GM18508 (cell line): ENCODE measurements around the gene HDAC8.

Source experiments
- ATAC-seq: cut with Tn5 transposase; IDR thresholded peaks from one replicate; pipeline ENCODE4 v1.9.1; 2021; ENCODE audit warnings: moderate number of reproducible peaks; ENCODE audit not compliant: insufficient read depth, unreplicated experiment

HDAC8 gene

DNA sequence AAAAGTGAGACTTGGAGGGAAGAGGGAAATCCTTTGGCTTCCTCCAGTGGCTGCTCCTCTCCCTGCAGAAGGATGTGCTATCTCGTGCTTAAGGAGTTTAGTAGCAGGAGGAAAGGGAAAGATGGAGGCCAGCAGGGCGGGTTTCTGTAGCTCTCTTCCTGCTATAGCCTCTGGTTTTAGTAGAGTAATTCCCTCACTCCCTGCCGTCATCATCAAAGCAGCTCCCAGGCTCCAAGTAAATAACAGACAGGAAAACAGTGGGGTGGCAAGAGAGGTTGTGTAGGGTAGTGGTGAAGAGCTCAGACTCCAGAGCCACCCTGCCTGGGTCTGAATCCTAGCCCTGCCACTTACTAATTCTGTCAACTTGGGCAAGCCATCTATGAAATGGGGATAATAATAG lies 185.4 kb downstream of the HDAC8 start:
- no peak for ATAC-seq

DNA sequence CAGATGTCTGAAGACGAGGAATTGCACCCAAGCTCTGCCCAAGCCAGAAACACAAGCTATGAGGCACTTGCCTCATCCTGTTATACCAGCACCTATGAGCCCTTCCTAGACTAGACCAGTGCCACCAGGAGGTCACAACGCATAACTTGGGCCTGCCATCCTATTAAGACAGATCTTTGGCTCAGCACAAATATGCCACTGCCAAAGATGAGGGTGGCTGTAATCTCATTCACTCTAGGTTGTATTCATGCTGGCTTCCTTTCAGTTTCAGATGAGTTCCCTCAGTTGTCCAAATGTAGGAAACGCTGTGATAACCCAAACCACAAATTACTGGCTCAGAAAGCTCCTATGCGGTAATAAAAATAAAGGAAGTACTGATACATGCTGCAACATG lies 190.4 kb downstream of the HDAC8 start:
- no peak for ATAC-seq

DNA sequence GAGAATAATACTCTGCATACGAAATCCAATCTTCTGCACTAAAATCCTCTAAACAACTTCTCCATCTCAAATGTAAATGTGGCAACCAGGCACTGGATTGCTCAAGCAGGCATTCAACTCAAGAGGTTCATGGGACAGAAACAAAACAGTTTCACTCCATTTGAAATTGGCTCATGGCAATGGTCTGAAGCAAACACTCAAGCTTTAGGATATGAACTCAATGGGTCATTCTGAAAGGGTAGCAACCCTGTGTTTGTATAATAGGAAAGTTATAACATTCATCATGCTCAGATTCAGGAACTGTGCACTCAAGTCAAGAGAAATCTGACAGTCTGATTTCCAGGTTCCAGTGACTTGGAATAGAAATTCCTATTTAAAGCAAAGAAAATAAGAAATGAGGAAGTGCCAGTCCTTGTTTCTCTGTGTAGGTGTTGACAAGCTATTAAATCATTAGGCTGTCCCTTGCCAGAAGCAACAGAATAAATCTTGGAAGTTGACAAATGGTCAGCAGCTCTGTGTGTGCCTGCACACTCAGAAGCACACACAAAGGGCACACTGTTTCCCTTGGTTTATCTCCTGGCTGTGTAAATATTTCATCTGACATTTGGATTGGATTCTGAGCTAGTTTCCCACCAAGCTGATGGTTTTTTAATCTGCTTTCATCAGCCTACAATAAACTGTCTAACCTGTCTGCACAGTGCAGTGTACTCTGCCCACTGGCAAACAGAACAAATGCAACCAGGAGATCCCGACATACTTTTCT lies 191.0 kb downstream of the HDAC8 start:
- no peak for ATAC-seq

DNA sequence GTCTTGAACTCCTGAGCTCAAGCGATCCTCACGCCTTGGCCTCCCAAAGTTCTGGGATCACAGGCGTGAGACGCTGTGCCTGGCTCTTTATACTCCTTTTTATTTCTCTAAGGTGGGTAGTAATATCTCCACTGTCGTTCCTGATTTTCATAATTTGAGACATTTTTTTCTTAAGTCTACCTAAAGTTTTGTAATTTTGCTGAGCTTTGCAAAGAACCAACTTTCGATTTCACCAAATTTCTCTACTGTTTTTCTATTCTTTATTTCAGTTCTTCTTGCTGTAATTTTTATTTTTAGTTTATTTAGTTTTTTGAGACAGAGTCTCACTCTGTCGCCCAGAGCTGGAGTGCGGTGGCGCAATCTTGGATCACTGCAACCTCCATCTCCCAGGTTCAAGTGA lies 196.5 kb downstream of the HDAC8 start:
- ATAC-seq: no peak

DNA sequence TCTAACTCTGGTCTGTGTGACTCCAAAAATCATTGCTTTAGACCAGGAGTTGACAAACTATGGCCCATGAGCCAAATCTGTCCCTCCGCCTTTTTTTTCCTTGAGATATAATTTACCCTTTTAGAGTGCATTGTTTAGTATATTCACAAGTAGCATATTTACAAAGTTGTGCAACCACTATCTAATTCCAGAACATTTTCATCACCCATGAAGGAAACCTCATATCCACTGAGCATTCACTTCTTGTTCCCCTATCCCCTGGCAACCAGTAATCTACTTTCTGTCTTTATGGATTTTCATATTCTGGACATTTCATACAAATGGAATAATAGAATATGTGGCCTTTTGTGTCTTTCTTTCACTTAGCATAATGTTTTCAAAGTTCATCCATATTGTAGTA lies 199.5 kb downstream of the HDAC8 start:
- no peak for ATAC-seq

DNA sequence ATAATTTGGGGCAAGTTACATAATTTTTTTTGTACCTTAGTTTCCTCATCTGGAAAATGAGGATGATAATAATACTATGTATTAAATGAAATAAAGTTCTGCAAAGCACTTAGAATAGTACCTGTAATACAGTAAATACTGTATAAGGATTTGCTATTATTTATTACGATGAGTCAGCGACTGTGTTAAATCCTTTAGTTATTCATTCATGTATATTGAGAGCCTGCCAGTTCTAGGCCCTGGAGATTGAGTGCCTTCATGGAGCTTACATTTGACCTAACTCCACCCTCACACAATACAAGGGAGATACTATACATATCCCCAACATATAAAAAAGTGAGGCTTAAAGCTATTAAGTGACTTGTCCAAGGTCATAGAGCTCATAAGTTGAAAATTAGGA lies 199.9 kb downstream of the HDAC8 start:
- ATAC-seq: no peak

DNA sequence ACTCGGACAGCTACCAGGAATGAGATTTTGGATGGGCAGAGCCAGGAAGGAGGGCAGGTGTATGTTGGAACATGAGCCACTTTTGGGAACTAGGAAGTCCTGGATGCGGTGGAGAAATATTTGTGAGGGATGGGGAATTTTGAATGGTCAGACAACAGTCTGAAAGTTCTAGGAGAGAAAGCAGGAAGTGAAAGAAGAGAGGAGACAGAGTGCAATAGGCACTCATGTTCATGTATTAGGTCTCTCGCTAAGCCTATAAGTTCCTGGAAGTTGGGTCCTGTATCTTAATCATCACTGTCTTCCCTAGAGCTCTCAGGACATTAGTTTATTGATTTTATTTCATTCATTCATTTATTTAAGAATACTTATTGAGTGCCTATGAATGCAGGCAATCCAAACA lies 201.2 kb downstream of the HDAC8 start:
- no peak for ATAC-seq

DNA sequence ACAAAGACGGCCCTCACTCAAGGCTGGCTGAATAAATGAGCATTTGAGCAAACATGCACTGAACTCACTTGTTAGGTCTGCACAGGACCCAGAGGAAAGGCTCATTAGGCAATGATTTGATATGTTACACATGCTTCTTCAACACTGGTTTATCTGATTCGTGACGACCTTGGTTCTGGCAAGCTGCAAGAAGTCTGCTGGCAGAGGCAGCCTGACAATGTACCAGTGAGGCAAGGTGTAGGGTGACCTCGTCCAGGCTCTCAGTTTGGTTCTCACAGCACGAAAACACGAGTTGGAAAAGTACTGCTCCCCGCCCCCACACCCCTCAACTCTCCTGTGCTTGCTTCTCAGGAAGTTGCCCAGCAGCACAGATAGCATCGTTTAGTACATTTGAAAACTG lies 203.8 kb downstream of the HDAC8 start:
- no peak for ATAC-seq

DNA sequence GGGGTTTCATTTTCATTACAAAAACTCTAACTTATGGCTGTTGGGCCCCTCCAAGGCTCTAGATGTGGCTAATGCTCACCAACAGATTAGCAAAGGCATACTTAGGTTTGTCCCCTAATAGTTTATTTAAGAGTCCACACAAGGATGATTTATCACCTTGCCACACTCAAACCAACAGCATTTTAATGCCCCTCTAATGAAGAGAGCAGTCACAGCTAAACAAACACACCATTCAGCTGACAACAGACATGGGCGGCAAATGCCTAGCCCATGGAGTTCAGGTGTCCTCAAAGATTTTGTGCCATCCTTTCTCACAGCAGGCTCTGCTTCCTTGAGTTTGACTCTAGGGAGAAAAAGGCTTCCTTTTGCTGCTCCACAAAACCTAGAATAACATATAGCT lies 205.1 kb downstream of the HDAC8 start:
- ATAC-seq: no peak

DNA sequence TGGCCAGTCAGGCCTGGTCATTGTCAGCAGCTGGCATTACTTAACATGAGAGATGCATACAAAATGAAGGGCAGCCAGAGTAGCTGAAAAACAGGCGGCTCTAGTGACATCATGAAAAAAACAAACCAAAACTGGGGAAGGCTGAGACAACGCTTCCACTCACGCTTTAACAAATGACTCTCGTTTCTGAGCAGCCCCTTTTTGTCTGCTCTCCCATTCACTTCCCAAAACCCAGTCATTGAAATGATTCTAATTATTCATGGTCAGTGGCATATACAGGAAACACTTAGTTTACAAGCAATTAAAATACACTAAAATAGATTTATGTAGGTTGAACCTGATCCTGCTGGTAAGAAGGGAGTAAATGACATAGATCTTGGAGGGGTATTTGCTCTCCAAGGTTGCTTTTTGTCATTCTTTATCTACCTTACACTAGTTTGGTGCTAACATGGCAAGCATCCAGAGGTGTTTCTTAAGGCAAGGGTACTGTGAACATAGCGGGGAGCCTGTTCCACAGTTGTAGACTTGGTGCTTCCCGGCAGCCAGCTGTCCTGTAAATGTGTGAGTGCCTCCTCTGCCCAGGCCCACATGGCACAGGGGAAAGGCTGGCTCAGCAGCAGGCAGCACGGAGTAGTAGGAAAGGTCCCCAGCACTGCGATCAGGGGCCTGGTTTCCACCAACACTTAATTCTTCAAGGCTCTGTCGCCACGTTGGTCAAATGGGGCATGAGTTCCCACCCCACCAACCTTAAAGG lies 205.8 kb downstream of the HDAC8 start:
- no peak for ATAC-seq

DNA sequence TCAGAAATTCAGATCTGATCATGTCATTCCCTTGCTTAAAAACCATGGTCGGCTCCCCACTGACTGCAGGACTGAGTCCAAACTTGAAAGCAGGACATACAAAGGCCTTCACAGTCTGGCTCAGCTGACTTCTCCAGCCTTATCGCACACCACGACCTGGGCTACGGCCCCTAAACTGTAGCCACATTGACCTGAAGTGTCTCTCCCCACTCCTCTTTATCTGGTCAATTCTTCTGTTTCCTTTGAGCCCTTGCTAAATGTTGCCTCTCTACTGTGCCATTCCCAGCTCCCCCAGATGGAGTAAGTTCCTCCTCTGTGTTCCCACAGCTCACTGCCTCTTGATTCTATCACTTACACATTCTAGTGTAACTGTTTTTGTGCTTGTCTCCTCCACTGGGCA lies 206.5 kb downstream of the HDAC8 start:
- no peak for ATAC-seq

DNA sequence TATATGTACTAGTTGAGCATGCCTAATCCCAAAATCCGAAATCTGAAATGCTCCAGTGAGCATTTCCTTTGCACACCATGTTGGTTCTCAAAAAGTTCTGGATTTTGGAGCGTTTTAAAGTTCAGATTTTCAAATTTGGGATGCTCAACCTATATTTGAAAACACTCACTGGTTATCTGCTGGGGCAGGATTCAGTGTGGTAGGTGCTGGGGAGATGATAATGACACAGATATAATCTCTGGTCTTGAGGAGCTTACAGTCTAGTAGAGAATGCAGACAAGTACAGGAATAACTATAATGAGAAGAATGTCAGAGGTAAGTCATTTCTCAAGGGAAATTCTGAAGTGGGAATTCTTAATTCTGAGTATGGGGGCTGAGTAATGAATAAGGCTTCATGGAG lies 207.5 kb downstream of the HDAC8 start:
- no peak for ATAC-seq

DNA sequence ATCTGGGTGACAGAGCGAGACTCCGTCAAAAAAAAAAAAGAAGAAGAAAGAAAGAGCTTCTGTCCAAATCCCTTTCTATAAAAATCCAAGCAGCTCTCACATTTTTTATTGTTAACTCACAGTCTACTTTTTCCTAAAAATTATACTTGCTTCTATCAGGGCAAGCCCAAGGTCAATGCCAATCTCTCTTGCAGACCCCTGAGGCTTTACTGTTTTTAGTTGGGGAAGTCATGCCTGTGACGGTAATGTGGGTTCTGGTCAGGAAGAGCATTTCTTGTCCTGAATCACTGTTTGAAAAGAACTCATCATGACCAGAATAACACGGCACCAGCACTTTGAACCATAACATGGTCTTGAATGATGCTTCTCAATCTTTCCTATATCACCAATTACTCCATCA lies 212.3 kb downstream of the HDAC8 start:
- ATAC-seq: no peak

DNA sequence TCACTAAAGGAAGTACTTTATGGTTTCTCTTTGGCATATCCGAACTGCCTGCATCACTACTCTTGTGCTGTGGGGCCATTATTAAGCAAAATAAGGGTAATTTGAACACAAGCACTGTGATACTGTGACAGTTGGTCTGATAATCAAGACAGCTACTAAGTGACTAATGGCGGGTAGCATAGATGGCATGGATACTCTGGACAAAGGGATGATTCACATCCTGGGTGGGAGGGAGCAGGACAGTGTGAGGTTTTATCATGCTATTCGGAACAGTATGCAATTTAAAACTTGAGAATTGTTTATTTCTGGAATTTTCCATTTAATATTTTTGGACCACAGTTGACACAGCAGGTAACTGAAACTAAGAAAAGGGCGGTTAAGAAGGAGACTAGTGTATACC lies 214.3 kb downstream of the HDAC8 start:
- ATAC-seq: no peak

DNA sequence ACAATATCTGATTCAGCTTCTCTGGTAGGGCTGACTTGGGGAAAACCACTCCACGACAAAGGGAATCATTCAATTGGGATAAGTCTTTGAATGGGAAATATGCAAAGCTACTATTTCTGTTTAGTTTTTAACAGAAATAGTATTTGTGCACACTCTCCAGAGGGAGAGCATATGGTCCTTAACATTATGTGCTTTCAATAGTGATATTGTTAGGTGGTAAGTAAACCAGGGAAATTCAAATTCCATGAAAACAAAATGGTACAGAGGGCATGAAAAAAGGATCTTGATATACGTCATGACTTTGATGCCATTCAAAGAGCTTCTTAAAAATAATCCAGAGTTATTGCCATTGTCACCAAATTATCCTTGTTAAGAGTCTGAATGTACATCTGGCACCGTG lies 219.9 kb downstream of the HDAC8 start:
- no peak for ATAC-seq

DNA sequence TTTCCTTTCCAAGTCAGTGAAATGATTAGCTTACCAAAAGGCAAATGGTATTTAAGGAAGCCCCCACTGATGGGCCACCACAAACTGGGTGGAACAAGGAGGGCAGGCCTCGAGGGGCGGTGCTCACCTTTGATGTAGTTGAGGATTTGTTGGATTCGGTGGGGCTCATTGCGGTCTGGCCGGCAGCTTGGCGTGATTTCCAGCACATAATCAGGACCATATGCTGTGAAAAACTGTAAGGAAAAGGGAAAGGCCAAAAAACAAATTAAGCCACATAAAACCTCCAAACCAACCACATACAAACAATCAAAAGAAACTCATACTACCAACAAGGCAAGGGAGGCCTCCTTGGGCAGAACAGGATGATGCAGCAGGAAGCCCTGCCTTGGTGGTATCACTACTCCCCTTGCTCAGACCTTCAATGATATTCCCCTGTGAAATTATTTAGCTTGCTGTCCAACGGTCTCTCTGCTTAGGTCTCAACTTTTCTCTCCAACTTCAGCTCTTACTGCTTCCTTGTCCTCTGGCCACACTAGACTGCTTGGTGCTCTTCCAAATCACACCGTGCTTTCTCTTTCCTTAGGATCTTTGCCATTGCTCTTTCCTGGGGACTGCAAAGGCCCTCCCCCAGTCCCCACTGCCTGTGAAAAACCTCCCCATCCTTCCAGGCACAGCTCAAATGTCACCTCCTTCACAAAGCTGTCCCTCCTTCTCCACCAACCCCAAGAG lies 220.9 kb downstream of the HDAC8 start:
- no peak for ATAC-seq

DNA sequence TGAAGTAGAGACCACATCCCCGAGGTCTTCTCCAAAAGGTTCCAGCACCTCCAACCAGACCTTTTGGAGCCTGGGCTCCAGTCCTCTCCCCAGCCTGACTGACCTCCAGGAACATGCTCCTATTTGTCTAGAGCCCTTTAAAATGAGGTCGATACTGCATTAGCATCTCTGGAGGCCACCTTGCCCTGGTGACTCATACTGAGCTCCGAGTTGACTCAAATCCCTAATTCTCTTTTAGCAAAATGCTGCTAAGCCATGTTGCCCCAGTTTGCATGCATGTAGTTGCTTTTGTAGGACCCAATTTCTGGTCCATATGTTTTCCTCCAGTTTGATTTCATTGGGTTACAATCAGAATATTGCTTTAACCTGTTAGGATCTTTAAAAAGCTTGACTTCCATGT lies 223.5 kb downstream of the HDAC8 start:
- ATAC-seq: peak; percentile 96

DNA sequence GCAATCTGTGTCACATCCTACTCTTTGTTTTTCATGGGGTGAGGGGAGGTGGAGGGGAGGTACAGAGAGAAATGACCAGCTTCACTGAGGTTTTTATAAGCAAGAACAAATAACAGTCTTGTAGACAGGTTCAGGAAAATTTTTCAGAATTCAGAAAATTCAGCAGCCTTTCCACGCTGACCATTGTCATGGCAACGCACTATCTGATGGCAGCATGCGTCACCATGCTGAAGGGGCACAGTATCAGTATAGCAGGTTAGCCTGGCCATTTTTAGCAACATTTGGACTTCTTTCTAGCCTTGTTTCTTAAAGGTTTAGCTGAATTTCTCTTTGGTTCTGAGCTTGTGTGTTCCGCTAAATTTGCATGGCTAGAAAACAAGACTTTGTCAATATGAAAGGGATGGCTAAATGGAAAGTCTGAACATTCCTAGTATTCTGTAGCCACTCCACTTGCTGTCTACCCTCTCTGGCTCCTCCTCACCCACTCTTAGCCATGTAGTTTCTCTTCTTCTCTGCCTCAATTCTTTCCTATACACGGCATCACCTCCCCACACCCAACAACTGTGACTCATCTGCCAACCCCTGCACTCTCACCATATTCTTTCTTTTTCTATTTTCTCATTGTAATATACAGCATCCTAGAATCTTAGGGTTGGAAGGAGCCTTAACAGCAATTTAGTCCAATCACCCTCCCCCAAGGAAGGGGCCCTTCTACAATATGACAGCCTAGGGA lies 224.2 kb downstream of the HDAC8 start:
- ATAC-seq: no peak

DNA sequence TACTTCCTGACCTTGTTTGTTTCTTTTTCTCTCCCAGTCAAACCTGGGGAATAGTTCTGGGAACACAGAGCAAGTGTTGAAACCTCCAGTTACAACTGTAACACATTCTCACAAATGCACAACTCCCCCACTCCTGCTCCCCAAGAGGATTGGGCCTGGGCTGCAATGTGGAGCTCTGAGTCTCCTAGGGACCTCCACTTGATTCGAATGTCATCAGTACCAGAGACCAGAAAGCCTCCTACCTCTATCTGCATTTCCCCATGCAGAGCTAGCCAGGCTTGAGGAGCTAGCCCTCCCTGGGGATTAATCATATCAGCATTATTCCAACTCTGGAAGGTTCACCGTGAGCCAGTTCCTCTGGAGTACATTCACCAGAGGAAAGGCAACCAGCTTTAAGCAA lies 225.3 kb downstream of the HDAC8 start:
- ATAC-seq: no peak

DNA sequence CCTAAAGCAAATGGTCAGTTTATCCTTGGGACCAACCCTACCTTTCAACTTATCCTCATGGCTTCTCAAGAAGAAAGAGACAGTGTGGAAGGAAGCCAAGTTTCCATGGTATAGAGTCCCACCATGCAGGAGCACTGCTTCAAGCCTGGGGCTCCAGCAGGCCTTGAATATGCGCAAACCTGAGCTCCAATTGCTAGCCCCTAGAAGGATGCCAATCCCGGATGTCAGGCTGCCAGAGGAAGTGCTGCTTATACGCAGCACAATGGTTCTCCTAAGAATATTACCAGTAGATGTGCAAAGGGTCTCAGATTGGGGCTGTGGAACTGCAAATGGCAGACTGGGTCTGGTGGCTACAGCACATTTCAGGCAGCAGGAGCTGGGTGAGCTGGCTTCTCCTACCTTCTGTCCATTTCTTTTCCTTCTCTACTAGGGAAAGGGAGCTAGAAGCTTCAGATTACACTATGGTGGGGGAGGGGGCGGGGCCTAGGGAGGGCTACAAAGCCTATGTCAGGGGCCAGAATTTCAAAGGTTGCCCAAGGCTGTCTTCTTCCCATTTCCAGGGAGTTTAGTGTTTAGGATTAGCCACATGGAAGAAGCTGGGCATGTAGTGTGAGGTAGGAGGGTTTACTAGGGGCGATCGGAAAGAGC lies 226.2 kb downstream of the HDAC8 start:
- no peak for ATAC-seq
